CD4-positive, alpha-beta T cell (primary cell): ENCODE measurements around the gene MTHFD2. TPM values are rescaled to one million over a fixed set of nuclear protein-coding genes. Genes with fewer than 3 reads are reported as not detected.

Experiments
- ATAC-seq: fragments of 200-7000 bp; cut with Tn5 transposase; one replicate; pipeline ENCODE4 v1.10.0; 2022; ENCODE audit warnings: mild to moderate bottlenecking; ENCODE audit not compliant: poor library complexity
- CTCF ChIA-PET: fragments of 350-600 bp; sonication (Branson Sonifier 250); formaldehyde crosslinking; loops from one replicate; lab custom pipeline; 2021; ENCODE audit warnings: antibody characterized with exemption, inconsistent platforms; lab: Charles Lee
- POLR2A ChIA-PET: fragments of 350-600 bp; sonication (Branson Sonifier 250); formaldehyde crosslinking; loops from one replicate; lab custom pipeline; 2021; ENCODE audit warnings: antibody characterized with exemption, inconsistent platforms; lab: Charles Lee
- DNase-seq, 14 experiments: peaks; one replicate each; pipeline ENCODE4 v3.0.0-alpha.2; 2013 to 2020; ENCODE audit warnings: mixed read lengths in 2 of 14
- H3K27ac ChIP-seq, 2 donors: one replicate each; pipeline versions ENCODE4 v1.5.1 to v1.7.0; 2013; ENCODE audit warnings: low read length in 2 of 2, low read depth in 1 of 2, mild to moderate bottlenecking in 1 of 2
- H3K27me3 ChIP-seq, 2 experiments: 1 replicate in 1 of 2; 2 replicates in 1 of 2; pipeline versions ENCODE4 v1.6.1 to v1.7.0; 2013; ENCODE audit warnings: low read length in 2 of 2, control low read depth in 1 of 2, mild to moderate bottlenecking in 1 of 2, moderate library complexity in 1 of 2; ENCODE audit not compliant: insufficient read depth in 2 of 2, control insufficient read depth in 1 of 2
- H3K36me3 ChIP-seq: one replicate; pipeline ENCODE4 v1.6.1; 2013; ENCODE audit warnings: low read length, control low read depth; ENCODE audit not compliant: insufficient read depth
- H3K4me1 ChIP-seq: one replicate; pipeline ENCODE4 v1.6.1; 2013; ENCODE audit warnings: low read length, control low read depth; ENCODE audit not compliant: insufficient read depth
- H3K4me3 ChIP-seq: one replicate; pipeline ENCODE4 v1.5.1; 2013; ENCODE audit warnings: mild to moderate bottlenecking, low read length, moderate library complexity
- H3K9me3 ChIP-seq, 2 experiments: 1 replicate in 1 of 2; 2 replicates in 1 of 2; pipeline versions ENCODE4 v1.6.1 to v1.7.0; 2013; ENCODE audit warnings: low read length in 2 of 2, mild to moderate bottlenecking in 2 of 2, control low read depth in 1 of 2, moderate library complexity in 1 of 2; ENCODE audit not compliant: control insufficient read depth in 1 of 2, insufficient read depth in 1 of 2
- H3K27ac Mint-ChIP-seq: one replicate; pipeline ENCODE4 v1.8.0; 2020; ENCODE audit warnings: mixed read lengths
- H3K27me3 Mint-ChIP-seq: one replicate; pipeline ENCODE4 v1.8.0; 2021; ENCODE audit warnings: mixed read lengths
- H3K36me3 Mint-ChIP-seq: one replicate; pipeline ENCODE4 v1.8.0; 2021; ENCODE audit warnings: low read depth, mixed read lengths
- H3K4me1 Mint-ChIP-seq: one replicate; pipeline ENCODE4 v1.8.0; 2021; ENCODE audit warnings: low read depth, mixed read lengths
- H3K4me3 Mint-ChIP-seq: one replicate; pipeline ENCODE4 v1.8.0; 2020; ENCODE audit warnings: mild to moderate bottlenecking, mixed read lengths
- H3K9me3 Mint-ChIP-seq: one replicate; pipeline ENCODE4 v1.8.0; 2020; ENCODE audit warnings: mixed read lengths
- intact Hi-C, 2 experiments: fragments of 100-400 bp; cut with DNase I in 1 of 2; cut with micrococcal nuclease in 1 of 2; formaldehyde crosslinking; loops; one replicate each; pipeline versions ENCODE4 v1.15.1 to v1.9.0; 2023 to 2025; cut with DNase I, micrococcal nuclease
- total RNA-seq, 174 experiments: library from RNA in 2 of 174; stranded (reverse) in 2 of 174; gene quantifications; one replicate each; pipeline ENCODE4 v1.2.3 and lab custom pipeline; 2021 to 2026
- TF ChIP-seq, protein P1 (sequence below): fragments of 200-600 bp; IDR thresholded peaks from one replicate; pipeline ENCODE4 v1.8.0; 2022; ENCODE audit warnings: antibody characterized with exemption, mild to moderate bottlenecking

Gene MTHFD2
- total RNA-seq, 2 experiments from 2014 or later: 18.6 to 21.6 TPM

- Histone ChIP-seq H3K9me3 (no peaks in the 10 kb centered on the region), H3K36me3 (no peaks in the 10 kb centered on the region), H3K4me3 (peak overlapping the region; percentile 62), H3K4me1 (peaks cover 29% of the 10 kb centered on the region), H3K27me3 (no peaks in the 10 kb centered on the region), H3K27ac (peak overlapping the region in 1 of 2 donors; percentile 20)
- Mint-ChIP-seq H3K27me3 (no peaks in the 10 kb centered on the region), H3K27ac (peak overlapping the region; percentile 91), H3K4me3 (peak overlapping the region; percentile 95), H3K36me3 (peaks cover 37% of the 10 kb centered on the region), H3K9me3 (no peaks in the 10 kb centered on the region), H3K4me1 (peaks cover 36% of the 10 kb centered on the region)
- CTCF ChIA-PET: interaction anchor here (0.7 to 4.1 kb wide), 11 partner anchors 13 to 488 kb away, joined by 3 to 35 read pairs (median 6); partner anchors contain the start of genes BOLA3, MTHFD2, STAMBP and TPRKB
- TF ChIP-seq, protein P1, sequence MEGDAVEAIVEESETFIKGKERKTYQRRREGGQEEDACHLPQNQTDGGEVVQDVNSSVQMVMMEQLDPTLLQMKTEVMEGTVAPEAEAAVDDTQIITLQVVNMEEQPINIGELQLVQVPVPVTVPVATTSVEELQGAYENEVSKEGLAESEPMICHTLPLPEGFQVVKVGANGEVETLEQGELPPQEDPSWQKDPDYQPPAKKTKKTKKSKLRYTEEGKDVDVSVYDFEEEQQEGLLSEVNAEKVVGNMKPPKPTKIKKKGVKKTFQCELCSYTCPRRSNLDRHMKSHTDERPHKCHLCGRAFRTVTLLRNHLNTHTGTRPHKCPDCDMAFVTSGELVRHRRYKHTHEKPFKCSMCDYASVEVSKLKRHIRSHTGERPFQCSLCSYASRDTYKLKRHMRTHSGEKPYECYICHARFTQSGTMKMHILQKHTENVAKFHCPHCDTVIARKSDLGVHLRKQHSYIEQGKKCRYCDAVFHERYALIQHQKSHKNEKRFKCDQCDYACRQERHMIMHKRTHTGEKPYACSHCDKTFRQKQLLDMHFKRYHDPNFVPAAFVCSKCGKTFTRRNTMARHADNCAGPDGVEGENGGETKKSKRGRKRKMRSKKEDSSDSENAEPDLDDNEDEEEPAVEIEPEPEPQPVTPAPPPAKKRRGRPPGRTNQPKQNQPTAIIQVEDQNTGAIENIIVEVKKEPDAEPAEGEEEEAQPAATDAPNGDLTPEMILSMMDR: peak; percentile 48
- no peak for DNase-seq
- POLR2A ChIA-PET: interaction anchor here (0.5 to 2.9 kb wide), 35 partner anchors 11 to 793 kb away, joined by 3 to 105 read pairs (median 5); partner anchors contain the start of genes ALMS1, BOLA3, C2orf81 and DGUOK
- ATAC-seq: peak; percentile 49
- intact Hi-C loops: loop anchor here in 1 of 2 experiments (2.0 to 5.0 kb wide), 3 partner anchors 30 to 440 kb away; no protein-coding TSS in a partner anchor
Measured at GRCh38 chr2:74179063-74179865, 19.2 kb upstream of the MTHFD2 start.

GRCh38 chr2:74181739-74182138, 16.7 kb upstream of the MTHFD2 start:
- H3K27ac ChIP-seq: no peak overlapping the region
- DNase-seq: peak in 3 of 14 experiments; percentile 38 to 64 (median 61)
- intact Hi-C loops: no loop called here
- H3K36me3 Mint-ChIP-seq: peaks cover 14% of the 10 kb centered on the region
- no peaks in the 10 kb centered on the region for H3K36me3 ChIP-seq
- H3K4me3 ChIP-seq: no peak overlapping the region
- H3K9me3 ChIP-seq: peaks cover 0 to 4% of the 10 kb centered on the region in 2 experiments
- TF ChIP-seq, protein P1: no peak
- peaks cover 19% of the 10 kb centered on the region for H3K4me1 Mint-ChIP-seq
- H3K27me3 ChIP-seq: no peaks in the 10 kb centered on the region
- ChIA-PET POLR2A (interaction anchor here (0.9 kb wide), 1 partner anchor 17 kb away, joined by 3 read pairs; the partner anchor contains the start of gene MTHFD2), CTCF (no interaction called here)
- no peaks in the 10 kb centered on the region for H3K9me3 Mint-ChIP-seq
- H3K27ac Mint-ChIP-seq: no peak overlapping the region
- H3K27me3 Mint-ChIP-seq: no peaks in the 10 kb centered on the region
- no peak for ATAC-seq
- peaks cover 19% of the 10 kb centered on the region for H3K4me1 ChIP-seq
- H3K4me3 Mint-ChIP-seq: peak overlapping the region; percentile 23

- TF ChIP-seq, protein P1: no peak
- no peaks in the 10 kb centered on the region for H3K36me3 ChIP-seq
- intact Hi-C loops: no loop called here
- no peak for DNase-seq
- ChIA-PET CTCF (no interaction called here), POLR2A (interaction anchor here (1.6 kb wide), 1 partner anchor 15 kb away, joined by 5 read pairs; no protein-coding TSS in a partner anchor)
- Mint-ChIP-seq H3K27ac (no peak overlapping the region), H3K27me3 (no peaks in the 10 kb centered on the region), H3K4me3 (no peak overlapping the region), H3K4me1 (peaks cover 9% of the 10 kb centered on the region), H3K9me3 (no peaks in the 10 kb centered on the region), H3K36me3 (no peaks in the 10 kb centered on the region)
- ATAC-seq: no peak
- H3K27me3 ChIP-seq: no peaks in the 10 kb centered on the region
- H3K4me3 ChIP-seq: no peak overlapping the region
- peaks cover 0 to 4% of the 10 kb centered on the region in 2 experiments for H3K9me3 ChIP-seq
- H3K4me1 ChIP-seq: peaks cover 13% of the 10 kb centered on the region
- H3K27ac ChIP-seq: no peak overlapping the region
Measured at GRCh38 chr2:74183878-74184277, 14.5 kb upstream of the MTHFD2 start.
